Rectal smooth muscle tissue (tissue), 1 donor: ENCODE measurements around the gene IL6R.
A peak's percentile ranks its signal among the peaks of the same experiment; 100 is the strongest.

Experiments
- H3K27ac ChIP-seq: one replicate; pipeline ENCODE4 v1.7.0; 2013; ENCODE audit warnings: low read depth, low read length, inconsistent platforms
- H3K27me3 ChIP-seq: one replicate; pipeline ENCODE4 v1.7.0; 2013; ENCODE audit warnings: low read length; ENCODE audit not compliant: control insufficient read depth, insufficient read depth
- H3K36me3 ChIP-seq: one replicate; pipeline ENCODE4 v1.7.0; 2013; ENCODE audit warnings: low read length; ENCODE audit not compliant: control insufficient read depth, insufficient read depth
- H3K4me1 ChIP-seq: one replicate; pipeline ENCODE4 v1.7.0; 2013; ENCODE audit warnings: low read length; ENCODE audit not compliant: control insufficient read depth, insufficient read depth
- H3K4me3 ChIP-seq: one replicate; pipeline ENCODE4 v1.7.0; 2013; ENCODE audit warnings: low read length
- H3K9ac ChIP-seq: one replicate; pipeline ENCODE4 v1.7.0; 2013; ENCODE audit warnings: low read length

IL6R gene

DNA sequence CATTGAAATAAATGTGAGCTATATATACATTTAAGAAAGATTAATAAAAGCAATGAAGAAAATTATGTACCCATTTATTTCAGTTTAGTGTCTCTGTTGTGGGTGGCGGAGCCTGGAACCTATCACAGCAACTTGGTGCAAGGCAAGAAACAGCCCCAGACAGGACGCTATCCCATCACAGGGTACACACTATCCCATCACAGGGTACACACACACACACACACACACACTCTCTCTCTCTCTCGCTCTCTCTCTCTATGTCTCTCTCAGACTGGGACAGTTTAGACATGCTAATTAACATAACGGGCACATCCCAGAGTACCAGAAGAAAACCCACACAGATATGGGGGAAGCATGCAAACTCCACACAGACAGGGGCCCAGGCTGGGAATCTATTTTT lies 6.5 kb upstream of the IL6R start:
- Histone ChIP-seq H3K36me3 (no peaks in the 10 kb centered on the region), H3K4me1 (no peaks in the 10 kb centered on the region), H3K27me3 (no peaks in the 10 kb centered on the region), H3K4me3 (no peak overlapping the region), H3K9ac (no peak overlapping the region), H3K27ac (no peak overlapping the region)

DNA sequence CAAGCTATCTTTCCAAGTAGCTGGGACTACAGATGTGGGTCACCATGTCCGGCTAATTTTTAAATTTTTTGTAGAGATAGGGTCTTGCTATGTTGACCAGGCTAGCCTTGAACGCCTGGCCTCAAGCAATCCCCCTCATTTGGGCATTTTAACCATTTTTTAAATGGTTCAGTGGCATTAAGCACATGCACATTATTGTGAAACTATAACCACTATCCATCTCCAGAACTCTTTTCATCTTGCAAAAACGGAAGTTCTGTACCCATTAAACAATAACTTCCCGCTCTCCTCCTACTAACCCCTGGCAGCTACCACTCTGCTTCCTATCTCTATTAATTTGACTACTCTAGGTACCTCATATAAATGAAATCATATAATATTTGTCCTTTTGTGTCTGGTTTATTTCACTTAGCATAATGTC lies 4.8 kb upstream of the IL6R start:
- H3K9ac ChIP-seq, result no peak overlapping the region
- no peaks in the 10 kb centered on the region for H3K36me3 ChIP-seq
- no peaks in the 10 kb centered on the region for H3K4me1 ChIP-seq
- no peak overlapping the region for H3K27ac ChIP-seq
- H3K27me3 ChIP-seq, result no peaks in the 10 kb centered on the region
- no peak overlapping the region for H3K4me3 ChIP-seq

DNA sequence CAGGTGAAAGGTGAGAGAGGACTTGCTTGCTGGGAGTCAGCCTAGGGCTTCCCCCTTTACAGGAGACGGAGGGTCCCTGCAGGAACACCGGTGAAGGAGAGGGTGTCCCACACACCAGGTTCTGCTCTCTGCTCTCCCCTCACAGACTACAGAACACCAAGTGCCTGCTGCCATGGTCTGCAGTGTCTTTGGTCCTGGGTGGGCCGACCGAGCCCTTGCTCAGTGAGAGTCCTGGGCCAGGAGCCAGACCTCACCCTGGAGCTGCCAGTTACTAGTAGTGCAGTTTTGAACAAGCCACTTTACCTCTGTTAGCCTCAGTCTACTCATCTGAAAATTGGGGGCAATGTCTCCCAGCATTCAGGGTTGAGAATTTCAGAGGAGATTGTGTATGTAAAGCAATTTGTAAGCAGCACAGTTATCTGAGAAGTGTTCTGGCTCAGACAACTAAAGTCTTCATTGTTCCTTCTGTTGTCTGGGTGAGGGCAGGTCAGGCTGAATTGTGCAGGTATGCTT lies 2.7 kb upstream of the IL6R start:
- H3K4me1 ChIP-seq, result peaks cover 11% of the 10 kb centered on the region
- no peak overlapping the region for H3K9ac ChIP-seq
- H3K36me3 ChIP-seq, result no peaks in the 10 kb centered on the region
- no peaks in the 10 kb centered on the region for H3K27me3 ChIP-seq
- H3K4me3 ChIP-seq, result no peak overlapping the region
- H3K27ac ChIP-seq, result no peak overlapping the region

DNA sequence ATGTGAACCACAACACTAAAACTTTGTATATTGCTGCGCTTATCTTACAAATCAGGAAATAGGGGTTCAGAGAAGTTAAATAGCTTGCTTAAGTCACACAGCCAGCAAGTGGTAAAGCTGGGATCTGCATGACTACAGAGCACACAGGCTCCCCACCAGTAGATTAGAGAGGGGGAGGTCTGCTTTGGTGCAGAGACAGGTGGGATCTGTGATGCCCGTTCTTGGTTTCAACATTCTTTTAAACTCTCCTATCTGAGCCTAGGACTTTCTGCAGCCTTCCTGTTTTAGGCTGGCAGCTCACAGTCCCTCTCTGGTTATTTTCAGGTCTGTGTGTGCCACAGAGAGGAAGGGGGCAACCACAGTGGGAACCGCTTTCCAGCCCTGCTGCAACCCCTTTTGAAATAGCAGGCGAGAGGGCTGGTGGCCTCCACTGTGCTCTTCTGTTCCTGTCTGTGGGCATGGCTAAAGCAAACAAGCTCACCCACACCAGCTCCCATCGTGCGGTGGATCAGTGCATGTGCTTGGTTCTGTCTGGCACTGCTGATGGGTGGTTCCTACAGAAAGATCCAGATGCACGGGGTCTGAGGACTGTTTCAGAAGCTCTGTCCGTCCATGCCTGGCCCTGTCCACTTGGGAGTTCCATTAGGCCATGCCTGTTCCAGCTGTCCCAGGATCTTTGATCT lies 1.7 kb upstream of the IL6R start:
- Histone ChIP-seq H3K36me3 (no peaks in the 10 kb centered on the region), H3K4me1 (peaks cover 19% of the 10 kb centered on the region), H3K27ac (no peak overlapping the region), H3K27me3 (no peaks in the 10 kb centered on the region), H3K4me3 (no peak overlapping the region), H3K9ac (no peak overlapping the region)

DNA sequence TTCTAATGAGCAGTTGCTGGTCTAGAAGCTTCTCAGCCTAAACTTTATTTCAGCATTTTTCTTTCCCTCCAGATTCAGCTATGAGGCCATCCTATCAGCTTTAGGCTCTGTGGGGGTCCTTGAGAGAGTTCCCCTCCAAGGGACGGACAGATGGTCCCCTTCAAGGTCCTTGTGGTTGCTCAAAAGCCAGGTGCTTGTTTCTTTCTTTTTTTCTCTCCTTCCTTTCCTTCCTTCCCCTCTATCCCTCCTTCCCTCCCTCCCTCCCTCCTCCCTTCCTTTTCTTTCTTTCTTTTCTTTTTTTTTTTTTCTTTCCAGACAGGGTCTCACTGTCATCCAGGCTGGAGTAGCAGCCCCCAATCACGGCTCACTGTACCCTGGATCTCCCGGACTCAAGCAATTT lies 1.2 kb upstream of the IL6R start:
- H3K27ac ChIP-seq, result no peak overlapping the region

DNA sequence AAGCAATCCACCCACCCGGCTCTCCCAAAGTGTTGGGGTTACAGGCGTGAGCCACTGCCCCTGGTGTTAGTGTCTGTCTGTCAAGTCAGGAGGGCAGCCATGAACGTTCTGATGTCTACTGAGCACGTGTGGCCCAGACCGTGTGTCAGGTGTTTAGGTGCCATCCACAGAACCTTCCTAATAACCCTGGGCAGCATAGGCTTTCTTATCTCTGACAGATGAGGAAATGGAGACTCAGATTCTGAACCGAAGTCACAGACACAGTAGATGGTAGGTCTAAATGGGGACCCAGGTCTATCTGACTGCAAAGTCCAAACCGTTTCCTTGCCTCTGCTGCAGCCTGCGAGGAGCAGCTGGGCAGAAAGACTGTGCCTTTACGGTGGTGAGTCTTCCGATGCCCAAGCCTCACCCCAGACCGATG lies 622 bp upstream of the IL6R start:
- H3K27me3 ChIP-seq, result no peaks in the 10 kb centered on the region
- H3K4me1 ChIP-seq, result peaks cover 31% of the 10 kb centered on the region
- peak overlapping the region; percentile 98 for H3K27ac ChIP-seq
- H3K9ac ChIP-seq, result no peak overlapping the region
- H3K4me3 ChIP-seq, result peak overlapping the region; percentile 92
- H3K36me3 ChIP-seq, result no peaks in the 10 kb centered on the region

More for the DNA sequence above, 1.2 kb upstream of the IL6R start:
- Histone ChIP-seq H3K36me3 (no peaks in the 10 kb centered on the region), H3K9ac (no peak overlapping the region), H3K4me3 (no peak overlapping the region), H3K27me3 (no peaks in the 10 kb centered on the region), H3K4me1 (peaks cover 25% of the 10 kb centered on the region)

DNA sequence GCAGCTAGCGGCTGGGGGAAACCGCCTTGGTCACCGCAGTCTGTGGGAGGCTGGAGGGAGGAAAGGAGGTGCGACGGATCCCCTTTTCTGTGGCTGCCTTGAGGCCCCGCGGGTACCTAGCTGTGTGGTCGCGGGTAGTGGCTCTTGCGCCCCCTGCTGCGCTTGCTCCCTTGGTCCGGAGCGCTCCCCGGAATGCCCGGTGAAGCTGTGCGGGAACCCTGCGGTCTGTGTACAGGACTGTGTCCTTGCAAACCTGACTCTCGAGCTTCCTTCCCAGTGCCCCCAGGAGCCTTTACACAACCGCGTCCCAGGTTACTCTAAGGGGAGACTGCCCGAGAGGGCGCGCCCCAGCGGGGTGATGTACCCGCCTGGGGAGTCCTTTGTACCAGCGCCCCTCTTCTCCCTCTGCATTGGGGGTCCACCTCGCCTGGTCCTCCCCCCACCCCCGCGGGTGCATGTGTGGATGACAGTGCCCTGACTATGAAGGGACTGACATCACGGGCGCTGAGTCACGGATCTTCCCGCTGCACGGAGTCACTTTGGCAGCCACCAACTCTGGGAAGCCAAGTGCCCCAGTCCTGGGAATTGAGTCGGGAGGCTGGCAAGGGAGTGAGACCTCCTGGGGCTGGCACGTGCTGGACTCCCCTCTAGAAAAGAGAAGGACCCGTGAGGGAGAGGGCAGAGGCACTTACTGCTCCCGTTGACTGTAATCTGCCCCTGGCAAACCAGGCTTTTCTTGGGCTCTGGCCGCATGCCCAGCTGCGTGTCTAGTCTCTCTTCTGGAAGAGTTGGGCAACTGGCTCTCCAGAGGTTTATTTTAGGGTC lies 816 bp downstream of the IL6R start:
- Histone ChIP-seq H3K27me3 (no peaks in the 10 kb centered on the region), H3K9ac (peak overlapping the region; percentile 97), H3K4me3 (peak overlapping the region; percentile 92), H3K4me1 (peaks cover 39% of the 10 kb centered on the region), H3K36me3 (no peaks in the 10 kb centered on the region), H3K27ac (peak overlapping the region; percentile 98)

DNA sequence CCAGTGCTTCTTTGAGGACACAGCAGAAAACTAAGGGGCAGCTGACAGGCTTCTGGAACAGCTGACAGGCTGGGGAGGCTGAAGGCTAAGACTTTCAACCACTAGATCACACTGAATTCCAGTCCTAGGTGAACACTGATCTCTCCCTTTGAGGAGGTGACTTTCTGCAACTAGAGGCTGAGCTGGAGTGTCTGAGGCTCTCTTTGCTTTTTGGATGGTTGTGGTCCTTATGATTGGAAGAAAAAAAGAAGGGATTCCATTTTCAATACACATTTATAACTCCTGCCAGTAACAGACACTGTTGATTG lies 1.4 kb downstream of the IL6R start:
- Histone ChIP-seq H3K27ac (peak overlapping the region; percentile 98), H3K4me3 (peak overlapping the region; percentile 92), H3K9ac (peak overlapping the region; percentile 97), H3K27me3 (no peaks in the 10 kb centered on the region), H3K4me1 (peaks cover 40% of the 10 kb centered on the region), H3K36me3 (no peaks in the 10 kb centered on the region)

DNA sequence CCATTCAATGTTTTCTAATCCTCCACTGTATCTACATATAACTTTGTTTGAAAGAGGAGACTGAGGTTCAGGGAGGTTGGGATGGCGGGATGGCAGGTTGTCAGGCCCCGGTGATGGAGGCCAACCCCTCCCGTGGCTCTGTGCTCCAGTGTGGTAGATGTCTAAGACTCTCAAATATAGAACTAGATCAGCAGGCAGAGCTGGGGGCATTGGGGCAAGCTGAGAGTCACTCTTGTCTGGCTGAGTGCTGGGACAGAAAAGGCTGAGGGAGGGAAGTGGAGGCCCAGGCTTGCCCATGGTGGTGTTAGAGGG lies 1.7 kb downstream of the IL6R start:
- H3K4me1 ChIP-seq, result peaks cover 40% of the 10 kb centered on the region
- peak overlapping the region; percentile 98 for H3K27ac ChIP-seq
- no peaks in the 10 kb centered on the region for H3K36me3 ChIP-seq
- H3K9ac ChIP-seq, result peak overlapping the region; percentile 97
- peak overlapping the region; percentile 92 for H3K4me3 ChIP-seq
- no peaks in the 10 kb centered on the region for H3K27me3 ChIP-seq

DNA sequence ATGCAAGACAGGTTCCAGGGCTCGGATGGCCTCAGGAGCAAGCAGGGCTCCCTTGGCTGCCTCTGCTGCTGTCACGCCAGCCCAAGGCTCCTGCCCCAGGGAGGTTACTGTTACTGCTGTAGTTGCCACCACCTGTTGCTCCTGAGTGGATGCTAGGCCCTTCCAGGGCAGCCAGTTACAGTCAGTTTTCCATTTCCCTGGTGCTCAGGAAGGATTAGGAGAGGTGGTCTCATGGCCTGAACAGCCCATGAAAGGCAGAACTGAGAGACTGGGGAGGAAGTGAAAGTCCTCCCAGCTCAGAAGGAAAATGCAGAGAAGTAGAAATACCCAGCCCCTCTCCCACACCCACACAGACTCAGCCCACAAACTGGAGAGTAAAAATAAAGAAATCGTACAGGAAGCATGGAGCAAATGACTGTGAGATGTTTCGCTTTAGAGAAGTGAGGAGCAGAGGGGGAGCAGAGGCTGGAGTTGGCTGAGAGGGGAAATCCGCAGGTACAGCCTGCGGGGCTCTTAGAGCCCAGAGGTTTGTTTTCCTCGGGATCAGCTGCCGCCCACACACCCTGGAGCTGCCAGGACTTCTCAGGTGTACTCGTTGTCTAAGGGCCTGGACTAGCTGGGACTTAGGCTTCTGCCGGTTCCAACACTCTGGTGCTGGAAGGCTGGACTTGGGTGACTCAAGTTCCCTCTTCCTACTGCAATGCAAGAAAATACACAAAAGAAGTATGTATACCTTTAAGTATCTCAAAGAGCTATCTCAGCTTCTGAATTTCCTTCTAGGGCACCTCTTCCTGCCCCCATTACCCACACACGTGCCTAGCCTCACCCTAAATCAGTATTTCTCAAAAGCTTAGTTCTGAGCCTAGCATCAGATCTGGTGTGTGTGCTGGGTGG lies 2.3 kb downstream of the IL6R start:
- peak overlapping the region; percentile 22 for H3K9ac ChIP-seq
- H3K36me3 ChIP-seq, result no peaks in the 10 kb centered on the region
- H3K27me3 ChIP-seq, result no peaks in the 10 kb centered on the region
- H3K4me1 ChIP-seq, result peaks cover 40% of the 10 kb centered on the region
- peak overlapping the region; percentile 98 for H3K27ac ChIP-seq
- H3K4me3 ChIP-seq, result peak overlapping the region; percentile 92

DNA sequence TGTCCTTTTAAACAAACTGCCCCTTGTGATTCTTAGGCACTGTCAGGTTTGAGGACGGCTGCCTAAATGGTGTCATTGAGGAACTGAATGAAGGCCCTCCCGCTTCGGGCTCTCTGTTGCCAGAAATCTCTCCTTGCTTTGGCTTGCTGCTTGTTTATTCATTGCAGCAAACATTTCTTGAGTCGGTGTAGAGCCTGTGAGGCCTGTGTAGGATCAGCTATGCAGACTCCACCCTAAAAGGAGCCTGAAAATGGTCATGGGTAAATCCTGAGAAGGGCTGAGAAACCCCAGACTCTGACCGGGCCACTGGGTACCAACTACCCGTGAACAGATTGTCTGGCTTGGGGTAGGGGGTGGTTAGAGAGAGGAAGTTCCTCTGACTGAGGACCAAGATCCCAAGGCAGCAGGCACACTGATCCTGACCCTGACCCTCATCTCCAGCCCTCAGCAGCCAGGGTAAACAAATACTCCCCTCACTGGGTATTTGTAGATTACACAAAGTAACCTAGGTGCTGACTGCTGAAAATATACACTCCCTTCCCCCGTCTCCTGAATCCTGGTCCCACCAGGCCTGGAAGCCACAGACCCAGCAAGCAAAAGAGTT lies 3.1 kb downstream of the IL6R start:
- Histone ChIP-seq H3K27me3 (no peaks in the 10 kb centered on the region), H3K36me3 (no peaks in the 10 kb centered on the region), H3K9ac (peak overlapping the region; percentile 22), H3K4me3 (peak overlapping the region; percentile 92), H3K4me1 (peaks cover 40% of the 10 kb centered on the region), H3K27ac (peak overlapping the region; percentile 98)
